ENCODE data around the gene FCHSD2.

Gene FCHSD2

GRCh38 chr11:72821920-72822799, 320.0 kb downstream of the FCHSD2 start:
- 0 out of 2 replicates have a peak, but pooled peaks have one; percentile 14 for TF ChIP-seq CTCF (IDR thresholded peaks at IDR 0.05)

- TF ChIP-seq CTCF (IDR thresholded peaks at IDR 0.05): no peak
Observed at GRCh38 chr11:72821221-72821919, 320.7 kb downstream of the FCHSD2 start.

- no peak for TF ChIP-seq CTCF (IDR thresholded peaks at IDR 0.05)
Observed at GRCh38 chr11:72820439-72821139, 321.5 kb downstream of the FCHSD2 start.

GRCh38 chr11:72818971-72819370, 323.1 kb downstream of the FCHSD2 start:
- TF ChIP-seq CTCF (IDR thresholded peaks at IDR 0.05): no peak

GRCh38 chr11:72817966-72818365, 324.2 kb downstream of the FCHSD2 start:
- TF ChIP-seq CTCF (IDR thresholded peaks at IDR 0.05): no peak

- TF ChIP-seq CTCF (IDR thresholded peaks at IDR 0.05): no peak
Observed at GRCh38 chr11:72816404-72816990, 325.6 kb downstream of the FCHSD2 start.

GRCh38 chr11:72815110-72815618, 327.0 kb downstream of the FCHSD2 start:
- no peak for TF ChIP-seq CTCF (IDR thresholded peaks at IDR 0.05)
